ENCODE data around the gene SMIM34.
"Not testable (repeated sequence)": the region's sequence is repeated elsewhere in the genome, so short reads cannot be mapped to it uniquely, and the experiment has no call there.

SMIM34 gene, protein sequence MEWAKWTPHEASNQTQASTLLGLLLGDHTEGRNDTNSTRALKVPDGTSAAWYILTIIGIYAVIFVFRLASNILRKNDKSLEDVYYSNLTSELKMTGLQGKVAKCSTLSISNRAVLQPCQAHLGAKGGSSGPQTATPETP

DNA sequence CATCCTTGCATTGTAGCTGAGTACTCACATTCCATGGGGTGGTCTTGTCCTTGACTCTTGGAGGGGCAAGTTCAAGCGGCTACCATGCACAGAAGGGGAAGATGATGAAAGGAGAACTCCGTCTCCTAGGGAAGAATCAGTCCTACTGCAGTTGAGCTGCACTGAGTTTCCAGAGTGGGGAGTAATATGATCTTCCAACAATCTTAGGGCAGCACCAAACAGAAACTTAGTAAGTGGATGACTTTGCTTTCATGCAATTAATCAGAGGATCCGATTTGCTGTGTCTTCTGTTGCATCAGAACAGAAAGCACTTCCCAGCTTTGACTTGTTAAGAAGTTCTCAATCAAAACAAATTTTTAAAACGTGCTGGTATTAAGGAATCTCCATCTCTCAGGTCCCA, at the start of gene SMIM34:
SMIM34 (minus strand) TSS at position 147 of the 400 bp plus-strand sequence; CDS start at position 35, 112 bp downstream.
- POLR2A ChIA-PET (ENCODE audit: low non-redundant PET); H3K27ac ChIP-seq; DNase-seq (ENCODE audit: low spot score); CTCF ChIA-PET: not testable (repeated sequence)

DNA sequence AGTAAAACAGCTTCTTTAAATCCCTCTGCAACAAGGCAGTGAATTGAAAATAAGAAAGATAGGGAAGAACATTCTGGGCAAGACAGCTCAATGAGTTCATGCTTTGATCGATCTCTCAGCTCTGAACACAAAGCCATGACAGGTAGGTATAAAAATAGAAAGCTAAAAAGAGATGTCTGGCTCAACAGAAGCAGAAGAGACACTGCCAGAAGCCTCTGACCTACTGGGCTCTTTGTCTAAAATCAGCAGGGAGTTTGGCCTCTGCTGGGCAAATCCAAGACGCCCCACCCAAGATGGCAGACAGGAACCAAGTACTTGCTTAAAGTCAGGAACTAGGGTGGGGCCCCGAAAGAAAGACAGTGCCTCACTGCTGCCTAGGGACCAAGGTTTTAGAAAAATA, 43.6 kb upstream of the SMIM34 start:
- DNase-seq (ENCODE audit: low spot score); CTCF ChIA-PET; POLR2A ChIA-PET (ENCODE audit: low non-redundant PET); H3K27ac ChIP-seq: not testable (repeated sequence)

DNA sequence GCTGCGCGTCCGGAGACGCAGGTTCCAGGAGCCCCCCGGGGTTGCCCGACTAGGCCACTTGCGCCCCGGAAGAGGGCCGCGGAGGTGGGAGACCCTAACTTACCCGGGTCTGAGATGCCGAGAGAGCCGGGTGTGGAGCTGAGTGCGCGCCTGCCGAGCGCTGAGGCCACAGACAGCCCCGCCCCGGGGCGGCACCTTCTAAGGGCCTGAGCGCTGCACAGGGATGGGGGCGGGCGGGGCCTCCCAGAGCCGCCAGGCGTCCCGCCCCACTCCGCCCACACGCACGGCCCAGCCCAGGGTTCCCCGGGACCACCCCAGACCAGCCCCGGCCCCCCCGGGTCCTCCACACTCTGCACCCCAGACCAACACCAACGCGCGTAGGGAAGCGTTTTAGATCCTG, 35.7 kb upstream of the SMIM34 start:
- H3K27ac ChIP-seq; DNase-seq (ENCODE audit: low spot score); CTCF ChIA-PET; POLR2A ChIA-PET (ENCODE audit: low non-redundant PET): not testable (repeated sequence)

DNA sequence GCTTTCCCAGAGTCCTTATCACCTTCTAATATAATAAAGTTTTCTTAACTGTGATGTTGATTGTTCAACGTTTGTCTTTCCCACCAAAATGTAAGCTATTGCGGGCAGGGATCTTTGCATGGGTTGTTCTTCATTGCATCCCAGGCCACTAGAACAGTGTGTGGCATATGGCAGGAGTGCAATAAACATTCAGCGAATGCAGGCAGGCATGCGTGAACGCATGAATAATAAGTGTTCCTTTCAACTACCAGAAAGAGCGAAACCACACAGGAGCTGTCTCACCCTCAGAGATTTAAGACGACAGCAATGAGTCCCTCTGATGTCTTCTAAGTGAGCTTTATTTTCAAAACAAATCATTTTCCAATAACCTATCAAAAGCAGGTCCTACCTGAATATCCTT, 34.5 kb upstream of the SMIM34 start:
- CTCF ChIA-PET; H3K27ac ChIP-seq; POLR2A ChIA-PET (ENCODE audit: low non-redundant PET); DNase-seq (ENCODE audit: low spot score): not testable (repeated sequence)

DNA sequence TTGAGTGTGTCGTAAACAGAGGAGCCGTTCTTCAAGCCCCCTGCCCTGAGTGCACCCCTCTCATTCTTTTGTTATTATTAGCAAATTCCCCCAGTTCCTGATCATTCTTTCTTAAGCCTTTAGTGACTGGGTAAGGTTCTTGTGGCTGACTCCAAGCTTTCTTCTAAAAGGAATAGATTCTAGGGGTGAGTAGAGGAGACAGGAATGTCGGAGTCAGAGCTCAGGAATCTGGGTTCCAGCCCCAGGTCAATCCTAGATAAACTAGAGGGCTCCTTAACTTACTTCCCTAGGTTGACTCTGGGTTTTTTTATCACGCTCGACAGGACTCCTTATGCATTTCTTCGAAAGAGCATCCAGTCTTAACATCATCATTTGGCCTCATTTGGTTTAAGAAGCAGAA, 32.4 kb upstream of the SMIM34 start:
- H3K27ac ChIP-seq; POLR2A ChIA-PET (ENCODE audit: low non-redundant PET); DNase-seq (ENCODE audit: low spot score); CTCF ChIA-PET: not testable (repeated sequence)

DNA sequence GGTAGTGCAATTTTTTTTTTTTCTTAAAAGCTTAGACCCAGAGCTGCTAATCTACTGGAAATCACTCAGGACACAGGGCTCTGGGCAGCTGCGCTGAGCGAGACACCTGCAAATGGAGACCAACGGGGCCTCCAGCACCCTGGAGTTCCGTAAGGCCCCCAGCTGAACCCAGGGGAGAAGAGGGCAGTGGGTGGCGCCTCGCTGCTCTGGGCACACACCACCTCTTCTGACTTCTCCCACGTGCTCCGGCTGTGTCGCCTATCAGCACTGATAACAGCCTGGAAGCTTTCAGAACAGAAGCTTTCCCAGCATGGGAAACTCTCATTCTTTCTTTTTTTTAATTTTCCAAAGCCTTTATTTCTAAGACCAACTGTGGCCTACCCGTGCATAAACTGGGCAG, 31.9 kb upstream of the SMIM34 start:
- DNase-seq (ENCODE audit: low spot score); H3K27ac ChIP-seq; POLR2A ChIA-PET (ENCODE audit: low non-redundant PET); CTCF ChIA-PET: not testable (repeated sequence)

DNA sequence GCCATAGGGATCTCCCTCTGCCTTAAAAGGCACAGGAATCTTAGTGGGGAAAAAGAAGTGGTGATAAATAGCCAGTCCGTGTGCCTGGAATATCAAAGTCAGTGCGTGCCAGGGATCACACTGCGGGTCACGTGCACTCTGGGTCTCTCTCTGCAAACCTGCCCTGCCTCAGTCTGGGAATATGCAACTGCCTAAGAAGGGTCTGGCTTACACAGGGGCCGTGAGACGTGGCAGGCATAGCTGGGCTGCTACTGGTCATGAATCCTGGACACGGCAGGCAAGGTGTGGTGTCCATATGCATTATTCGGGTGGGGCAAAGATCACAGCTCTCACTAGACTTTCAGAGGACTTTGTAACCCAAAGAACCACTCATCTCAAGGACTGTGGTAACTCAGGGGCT, 23.3 kb upstream of the SMIM34 start:
- H3K27ac ChIP-seq; CTCF ChIA-PET; DNase-seq (ENCODE audit: low spot score); POLR2A ChIA-PET (ENCODE audit: low non-redundant PET): not testable (repeated sequence)

DNA sequence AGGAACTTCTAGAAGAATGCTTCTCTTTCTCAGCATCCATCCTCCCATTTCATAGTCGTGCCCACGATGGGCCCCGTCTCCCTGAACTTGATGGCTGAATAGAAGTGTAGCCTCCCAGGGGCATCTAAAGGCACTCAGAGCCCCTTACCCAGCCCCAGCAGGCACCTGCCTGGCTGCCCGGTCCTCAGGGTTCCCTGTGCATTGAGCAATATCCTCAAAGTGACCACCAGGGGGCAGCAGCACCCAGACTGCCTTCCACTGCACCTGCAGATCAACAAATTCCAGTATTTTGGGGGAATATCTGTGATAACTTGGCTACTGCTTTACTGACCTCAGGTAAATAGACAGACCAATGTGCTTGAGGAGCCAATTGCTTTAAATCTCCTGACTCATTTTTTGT, 19.7 kb upstream of the SMIM34 start:
- H3K27ac ChIP-seq; CTCF ChIA-PET; POLR2A ChIA-PET (ENCODE audit: low non-redundant PET); DNase-seq (ENCODE audit: low spot score): not testable (repeated sequence)

DNA sequence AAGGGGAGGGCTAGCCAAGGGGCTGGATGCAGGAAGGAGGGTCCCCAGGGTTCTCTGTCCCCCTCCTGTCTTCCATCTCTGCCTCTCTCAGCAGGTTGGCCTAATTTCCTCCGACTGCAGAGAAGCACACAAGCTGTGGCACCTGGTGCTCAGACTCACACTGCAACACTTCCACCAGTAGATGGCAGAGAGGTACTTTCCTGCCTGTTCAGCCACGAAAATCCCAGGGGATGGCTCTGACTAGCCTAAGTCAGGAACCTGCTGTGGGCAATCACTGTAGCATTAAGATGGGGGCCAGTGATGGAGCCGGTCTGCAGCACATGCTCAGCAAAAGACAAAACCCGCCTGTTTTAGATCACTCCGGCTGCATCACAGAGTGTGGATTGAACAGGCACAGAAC, 6.0 kb upstream of the SMIM34 start:
- DNase-seq (ENCODE audit: low spot score); CTCF ChIA-PET; POLR2A ChIA-PET (ENCODE audit: low non-redundant PET); H3K27ac ChIP-seq: not testable (repeated sequence)

DNA sequence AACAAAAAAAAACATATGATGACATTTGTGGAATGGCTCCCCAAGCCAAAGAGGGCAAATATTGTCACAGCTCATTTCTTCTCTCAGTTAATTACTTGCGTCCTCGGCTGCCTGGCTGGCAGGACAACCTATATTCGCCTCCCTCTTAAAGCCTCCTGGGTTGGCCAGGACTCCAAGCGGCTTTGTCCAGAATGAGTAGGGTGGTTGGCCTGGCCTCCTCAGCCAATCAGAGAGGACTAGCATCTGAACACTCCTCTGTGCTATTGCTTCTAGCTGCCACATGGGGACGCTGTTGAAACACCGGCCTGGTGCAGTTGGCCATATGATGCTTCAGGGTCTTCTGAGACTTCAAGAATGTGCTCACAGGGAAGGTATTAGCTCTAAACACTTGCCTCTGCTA, 4.7 kb upstream of the SMIM34 start:
- POLR2A ChIA-PET (ENCODE audit: low non-redundant PET); H3K27ac ChIP-seq; DNase-seq (ENCODE audit: low spot score); CTCF ChIA-PET: not testable (repeated sequence)

DNA sequence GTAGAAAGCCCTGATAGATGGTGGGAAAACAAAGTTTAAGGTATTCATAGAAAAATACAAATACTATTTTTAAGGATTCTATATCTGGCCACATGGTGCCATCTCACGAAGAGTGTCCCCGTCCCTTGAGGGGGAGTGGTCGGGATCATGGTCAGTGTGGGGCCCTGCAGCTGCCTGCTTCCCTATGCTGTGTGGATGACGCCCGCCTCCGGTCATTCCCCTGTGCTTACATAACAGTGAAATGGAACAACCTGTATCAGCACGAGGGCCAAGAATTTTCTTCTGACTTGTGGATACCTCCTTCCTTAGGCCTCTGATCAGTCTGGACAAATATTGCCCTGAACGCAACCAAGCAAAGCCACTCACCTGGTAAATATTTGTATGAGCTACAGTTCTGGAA, 3.6 kb upstream of the SMIM34 start:
- DNase-seq (ENCODE audit: low spot score); CTCF ChIA-PET; H3K27ac ChIP-seq; POLR2A ChIA-PET (ENCODE audit: low non-redundant PET): not testable (repeated sequence)

DNA sequence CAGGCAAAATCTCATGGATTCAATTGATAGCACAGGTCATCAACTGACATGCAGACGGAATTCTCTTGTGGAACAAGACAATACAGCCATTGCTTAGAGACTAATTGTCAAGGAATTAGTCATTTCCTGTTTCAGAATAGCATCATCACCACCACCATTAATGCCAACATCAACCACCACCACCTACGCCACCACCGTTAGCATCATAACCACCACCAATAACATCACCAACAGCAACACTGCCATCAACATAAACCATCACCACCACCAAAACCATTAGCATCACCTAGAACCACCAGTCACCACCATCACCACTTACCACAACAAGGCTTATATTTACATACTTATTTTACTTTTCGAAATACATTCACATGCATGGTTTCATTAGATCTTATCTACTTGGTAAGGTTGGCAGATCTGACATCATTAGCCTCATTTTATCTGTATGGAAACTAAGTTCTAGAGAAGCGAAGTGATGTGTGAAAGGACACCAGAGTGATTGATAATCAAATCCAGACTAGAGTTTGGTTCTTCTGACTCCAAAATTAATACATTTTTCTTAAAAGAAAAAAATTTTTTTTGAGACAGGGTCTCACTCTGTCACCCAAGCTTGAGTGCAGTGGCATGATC, 6.2 kb downstream of the SMIM34 start:
- POLR2A ChIA-PET (ENCODE audit: low non-redundant PET); DNase-seq (ENCODE audit: low spot score); CTCF ChIA-PET; H3K27ac ChIP-seq: not testable (repeated sequence)

DNA sequence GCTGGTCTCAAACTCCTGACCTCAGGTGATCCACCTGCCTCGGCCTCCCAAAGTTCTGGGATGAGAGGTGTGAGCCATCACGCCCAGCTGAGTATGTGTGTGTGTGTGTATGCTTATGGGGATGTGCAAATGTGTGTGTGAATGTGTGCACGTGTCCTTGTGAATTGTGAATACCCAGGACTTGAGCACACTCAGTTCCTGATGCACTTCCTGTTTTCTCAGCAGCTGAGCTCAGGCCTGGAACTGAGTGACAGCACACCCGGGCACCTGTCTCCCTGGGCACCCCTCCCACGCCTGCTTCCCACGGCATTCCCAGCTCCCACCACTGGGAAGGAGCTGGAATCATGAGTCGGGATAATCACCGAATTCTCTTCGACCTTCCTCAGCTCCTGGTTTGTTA, 16.5 kb downstream of the SMIM34 start:
- H3K27ac ChIP-seq; DNase-seq (ENCODE audit: low spot score); CTCF ChIA-PET; POLR2A ChIA-PET (ENCODE audit: low non-redundant PET): not testable (repeated sequence)

DNA sequence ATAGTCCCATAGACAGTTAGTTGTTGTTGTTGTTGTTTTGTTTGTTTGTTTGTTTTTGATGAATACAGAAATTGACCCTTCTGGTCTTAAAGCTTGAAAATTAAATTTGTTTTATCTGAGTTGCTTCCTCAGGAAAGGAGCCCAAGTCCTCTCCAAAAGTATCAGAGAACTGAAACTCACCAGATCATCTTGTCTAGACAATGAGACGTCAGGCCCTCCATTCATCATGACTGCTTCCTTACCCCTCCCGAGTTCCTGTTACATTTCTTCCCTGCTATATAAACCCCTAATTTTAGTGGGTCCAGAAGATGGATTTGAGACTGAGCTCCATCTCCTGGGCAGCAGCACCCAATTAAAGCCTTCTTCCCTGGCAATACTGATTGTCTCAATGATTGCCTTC, 17.1 kb downstream of the SMIM34 start:
- DNase-seq (ENCODE audit: low spot score); CTCF ChIA-PET; POLR2A ChIA-PET (ENCODE audit: low non-redundant PET): not testable (repeated sequence)

DNA sequence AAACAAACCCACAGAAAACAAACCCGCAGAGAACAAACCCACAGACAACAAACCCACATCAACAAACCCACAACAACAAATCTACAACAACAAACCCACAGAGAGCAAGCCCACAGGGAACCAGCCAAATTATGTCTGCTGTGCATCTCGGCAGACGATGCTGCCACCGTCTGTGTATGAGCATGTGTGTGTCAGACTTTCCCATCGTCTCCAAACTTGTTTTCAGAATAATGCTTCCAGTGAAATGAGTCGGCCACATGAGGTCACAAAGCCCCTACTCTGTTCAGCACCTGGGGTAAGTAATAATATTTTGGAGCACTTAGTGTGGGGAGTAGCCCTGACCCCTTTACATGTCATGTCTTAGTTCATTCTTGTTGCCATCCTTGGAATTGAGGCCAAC, 17.6 kb downstream of the SMIM34 start:
- POLR2A ChIA-PET (ENCODE audit: low non-redundant PET); DNase-seq (ENCODE audit: low spot score); H3K27ac ChIP-seq; CTCF ChIA-PET: not testable (repeated sequence)

More for the DNA sequence above, 17.1 kb downstream of the SMIM34 start:
- H3K27ac ChIP-seq = not testable (repeated sequence)

DNA sequence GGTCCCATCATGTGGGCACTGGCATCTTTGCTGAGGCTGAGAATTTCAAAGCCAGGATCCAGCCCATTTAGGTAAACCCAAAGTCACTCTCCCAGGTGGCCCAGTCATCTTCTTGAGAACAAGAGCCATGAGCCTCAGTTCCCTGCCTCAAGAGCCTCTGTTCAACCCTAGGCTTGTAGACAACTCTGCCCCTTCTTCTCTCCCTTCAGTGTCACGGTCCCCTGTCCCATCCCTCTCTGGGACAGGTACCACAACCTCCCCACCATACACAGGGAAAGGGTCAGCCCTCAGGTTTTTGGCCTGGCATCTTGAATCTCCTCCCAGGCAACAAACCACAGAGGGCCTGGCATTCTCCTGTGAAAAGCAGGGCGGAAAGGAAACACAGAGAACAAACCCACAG, 18.1 kb downstream of the SMIM34 start:
- H3K27ac ChIP-seq; CTCF ChIA-PET; DNase-seq (ENCODE audit: low spot score); POLR2A ChIA-PET (ENCODE audit: low non-redundant PET): not testable (repeated sequence)

DNA sequence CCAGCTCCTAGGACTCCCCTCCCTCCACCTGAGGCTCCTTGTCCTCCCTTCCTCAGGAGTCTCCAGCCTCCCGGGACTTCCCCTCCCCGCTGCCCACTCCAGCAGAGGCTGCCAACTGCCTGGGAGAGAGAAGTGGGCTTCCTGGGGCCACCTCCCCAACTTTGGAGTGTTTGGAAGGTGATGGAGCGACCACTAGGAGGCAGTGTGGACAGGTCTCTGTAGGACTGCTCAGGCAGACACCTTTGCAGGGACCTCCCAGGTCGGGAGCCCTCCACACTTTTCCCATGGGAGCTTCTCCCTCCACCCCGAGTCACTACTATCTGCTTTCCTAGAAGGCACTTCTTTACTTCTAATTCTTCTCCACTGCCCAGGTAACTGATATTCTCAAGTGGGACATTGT, 19.0 kb downstream of the SMIM34 start:
- DNase-seq (ENCODE audit: low spot score); POLR2A ChIA-PET (ENCODE audit: low non-redundant PET); CTCF ChIA-PET: not testable (repeated sequence)

DNA sequence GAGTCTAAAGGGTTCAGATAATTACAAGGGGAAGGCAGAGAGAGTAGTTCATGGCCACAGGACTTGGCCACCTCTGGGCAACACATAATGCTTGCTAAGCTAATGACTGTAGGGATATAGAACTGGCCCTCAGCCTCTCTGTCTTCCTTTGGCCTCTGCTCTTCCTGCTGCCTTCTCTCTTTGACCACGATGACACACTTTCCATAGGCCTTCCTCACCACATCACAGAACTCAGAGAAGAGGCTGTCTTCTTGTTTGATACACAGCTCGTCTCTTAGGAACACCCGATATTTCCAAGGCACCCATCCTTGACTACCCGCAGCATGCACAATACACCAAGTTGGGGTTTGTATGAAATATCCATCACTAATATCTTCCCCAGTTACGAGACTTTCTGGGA, 23.2 kb downstream of the SMIM34 start:
- CTCF ChIA-PET; DNase-seq (ENCODE audit: low spot score); H3K27ac ChIP-seq; POLR2A ChIA-PET (ENCODE audit: low non-redundant PET): not testable (repeated sequence)

More for the DNA sequence above, 19.0 kb downstream of the SMIM34 start:
- not testable (repeated sequence) for H3K27ac ChIP-seq
